Activated CD4-positive, alpha-beta T cell treated with anti-CD3 and anti-CD28 coated beads for 36 hours (primary cell): ENCODE measurements around the gene EFNA5. TPM values are rescaled to one million over a fixed set of nuclear protein-coding genes. Genes with fewer than 3 reads are reported as not detected.

Experiments
- ATAC-seq: fragments of 200-7000 bp; cut with Tn5 transposase; one replicate; pipeline ENCODE4 v1.10.0; 2021; ENCODE audit warnings: mild to moderate bottlenecking, moderate library complexity
- CTCF ChIA-PET: fragments of 350-600 bp; sonication (Branson Sonifier 250); formaldehyde crosslinking; loops from one replicate; lab custom pipeline; 2021; ENCODE audit warnings: antibody characterized with exemption; lab: Charles Lee
- POLR2A ChIA-PET: fragments of 350-600 bp; sonication (Branson Sonifier 250); formaldehyde crosslinking; loops from one replicate; lab custom pipeline; 2021; ENCODE audit warnings: antibody characterized with exemption, inconsistent platforms; lab: Charles Lee
- DNase-seq: peaks from one replicate; pipeline ENCODE4 v3.0.0-alpha.2; 2020
- H3K27ac Mint-ChIP-seq: one replicate; pipeline ENCODE4 v1.8.0; 2021; ENCODE audit warnings: mixed read lengths
- H3K27me3 Mint-ChIP-seq: one replicate; pipeline ENCODE4 v1.8.0; 2021; ENCODE audit warnings: mixed read lengths
- H3K36me3 Mint-ChIP-seq: one replicate; pipeline ENCODE4 v1.8.0; 2021; ENCODE audit warnings: low read depth, mixed read lengths
- H3K4me1 Mint-ChIP-seq: one replicate; pipeline ENCODE4 v1.8.0; 2021; ENCODE audit warnings: mixed read lengths
- H3K4me3 Mint-ChIP-seq: one replicate; pipeline ENCODE4 v1.8.0; 2021; ENCODE audit warnings: mild to moderate bottlenecking, moderate library complexity, mixed read lengths
- H3K9me3 Mint-ChIP-seq: one replicate; pipeline ENCODE4 v1.8.0; 2021; ENCODE audit warnings: low read depth, mixed read lengths
- intact Hi-C, 2 experiments: fragments of 100-400 bp; cut with DNase I in 1 of 2; cut with micrococcal nuclease in 1 of 2; formaldehyde crosslinking; loops; one replicate each; pipeline versions ENCODE4 v1.14.2 to v1.15.1; 2022 to 2024; cut with DNase I, micrococcal nuclease
- total RNA-seq, 2 experiments: library from RNA; stranded (reverse); gene quantifications; one replicate each; pipeline ENCODE4 v1.2.3, GENCODE V29; 2021

Gene EFNA5
- total RNA-seq, 2 experiments from 2014 or later = not detected

DNA sequence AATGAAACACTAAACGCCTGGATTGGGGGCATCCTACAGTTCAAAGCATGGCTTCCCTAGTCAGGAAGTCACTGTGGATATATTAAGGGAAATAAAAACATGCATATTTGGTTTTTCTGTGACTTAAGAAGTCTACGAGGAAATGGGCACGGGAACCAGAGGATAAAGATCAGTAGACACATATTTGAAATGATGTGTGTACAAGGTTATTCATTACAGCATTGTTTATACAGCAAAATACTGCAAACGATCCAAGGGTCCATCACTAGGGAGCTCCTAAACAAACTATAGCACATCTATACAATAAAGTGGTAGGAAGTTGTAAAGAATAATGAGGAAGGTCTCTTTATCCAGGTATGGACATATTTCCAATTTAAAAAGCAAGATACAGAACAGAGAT lies 71.8 kb downstream of the EFNA5 start:
- H3K27me3 Mint-ChIP-seq = peaks cover 10% of the 10 kb centered on the region
- DNase-seq (no peak), ATAC-seq (no peak)
- H3K27ac Mint-ChIP-seq = no peak overlapping the region
- no peaks in the 10 kb centered on the region for H3K36me3 Mint-ChIP-seq
- CTCF ChIA-PET = no interaction called here
- no peaks in the 10 kb centered on the region for H3K4me1 Mint-ChIP-seq
- intact Hi-C loops = no loop called here
- POLR2A ChIA-PET = no interaction called here
- no peak overlapping the region for H3K4me3 Mint-ChIP-seq
- no peaks in the 10 kb centered on the region for H3K9me3 Mint-ChIP-seq

DNA sequence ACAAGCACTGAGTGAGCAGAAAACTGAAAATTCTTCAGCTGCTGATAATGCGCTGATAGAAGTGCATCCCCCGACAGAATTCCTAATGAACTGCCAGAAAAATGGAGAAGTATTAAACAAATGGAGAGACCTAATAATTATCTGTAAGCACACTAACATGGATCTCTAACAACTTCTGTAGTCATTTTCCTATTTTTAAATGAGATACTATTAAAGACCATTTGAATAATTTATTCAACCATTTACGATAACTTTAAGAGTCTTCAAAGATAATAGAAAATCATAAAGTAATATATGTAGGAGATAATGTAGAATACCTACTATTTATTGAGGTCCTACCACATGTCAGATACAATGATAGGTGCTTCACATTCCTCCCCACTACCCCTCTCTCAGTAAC lies 72.9 kb downstream of the EFNA5 start:
- no peaks in the 10 kb centered on the region for H3K4me1 Mint-ChIP-seq
- H3K27ac Mint-ChIP-seq = no peak overlapping the region
- no peak for ATAC-seq
- peaks cover 10% of the 10 kb centered on the region for H3K27me3 Mint-ChIP-seq
- DNase-seq = no peak
- H3K4me3 Mint-ChIP-seq = no peak overlapping the region
- ChIA-PET POLR2A (no interaction called here), CTCF (no interaction called here)
- H3K36me3 Mint-ChIP-seq = no peaks in the 10 kb centered on the region
- intact Hi-C loops = no loop called here
- H3K9me3 Mint-ChIP-seq = no peaks in the 10 kb centered on the region

DNA sequence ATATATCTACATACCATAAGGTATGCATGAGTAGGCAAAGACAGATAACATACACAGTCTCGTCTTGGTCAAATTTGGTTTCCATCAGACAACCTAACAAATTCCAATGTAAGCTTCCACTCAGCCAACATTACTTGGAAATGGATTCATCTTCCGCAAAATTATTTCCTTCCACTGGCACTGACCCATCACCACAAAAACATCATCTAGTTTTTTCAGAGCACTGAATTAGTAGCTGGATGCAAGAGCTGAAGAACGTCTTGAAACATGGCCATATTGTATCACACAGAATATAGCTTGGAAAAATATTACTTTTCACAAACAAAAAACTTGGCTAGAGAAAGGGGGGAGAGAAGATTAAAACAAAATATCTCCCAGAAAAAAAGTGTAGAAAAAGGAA lies 73.5 kb downstream of the EFNA5 start:
- ATAC-seq (no peak), DNase-seq (no peak)
- ChIA-PET POLR2A (no interaction called here), CTCF (interaction anchor here (0.7 kb wide), 1 partner anchor 284 kb away, joined by 3 read pairs; no protein-coding TSS in a partner anchor)
- H3K4me1 Mint-ChIP-seq = no peaks in the 10 kb centered on the region
- H3K27ac Mint-ChIP-seq = no peak overlapping the region
- H3K27me3 Mint-ChIP-seq = peaks cover 10% of the 10 kb centered on the region
- no peaks in the 10 kb centered on the region for H3K9me3 Mint-ChIP-seq
- intact Hi-C loops = no loop called here
- H3K36me3 Mint-ChIP-seq = no peaks in the 10 kb centered on the region
- H3K4me3 Mint-ChIP-seq = no peak overlapping the region

DNA sequence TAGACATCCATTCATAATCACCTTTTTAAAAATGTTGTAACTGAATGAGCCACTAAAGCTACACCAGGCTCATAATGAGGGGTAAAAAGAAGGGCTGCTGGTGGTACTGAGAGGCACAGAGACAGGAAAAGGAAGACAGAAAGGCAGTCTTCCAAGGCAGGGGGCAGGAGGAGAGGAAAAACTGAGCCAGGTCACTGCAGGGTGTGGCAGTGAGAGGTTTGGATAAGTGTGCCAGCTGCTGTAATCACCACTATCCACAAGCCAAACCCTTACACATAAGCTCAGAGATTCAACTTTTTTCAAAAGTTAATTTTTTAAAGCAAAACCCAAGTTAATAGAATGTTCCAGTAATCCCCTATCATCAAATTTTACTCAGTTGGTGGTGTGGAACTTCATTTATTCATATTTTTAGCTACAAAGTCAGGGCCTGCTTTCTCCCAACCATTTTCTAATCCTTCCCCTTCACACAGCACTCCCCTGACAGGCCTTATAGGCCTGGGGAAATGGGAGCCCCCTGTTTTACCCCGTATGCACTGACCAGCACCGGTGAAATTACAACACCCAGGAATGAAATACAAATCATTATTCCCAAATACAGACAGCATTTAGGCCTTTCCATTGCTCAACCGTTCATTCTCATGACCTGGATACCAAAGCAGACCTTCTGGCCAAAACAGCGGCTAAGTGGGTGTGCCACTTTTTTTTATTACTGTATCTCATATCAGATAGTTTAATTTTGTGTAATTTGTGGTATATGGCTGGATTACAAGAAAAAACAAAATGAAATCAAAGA lies 76.3 kb downstream of the EFNA5 start:
- DNase-seq = no peak
- no peaks in the 10 kb centered on the region for H3K36me3 Mint-ChIP-seq
- H3K27ac Mint-ChIP-seq = no peak overlapping the region
- H3K27me3 Mint-ChIP-seq = peaks cover 10% of the 10 kb centered on the region
- CTCF ChIA-PET = interaction anchor here (2.3 kb wide), 1 partner anchor 22 kb away, joined by 8 read pairs; no protein-coding TSS in a partner anchor
- intact Hi-C loops = no loop called here
- H3K9me3 Mint-ChIP-seq = no peaks in the 10 kb centered on the region
- H3K4me1 Mint-ChIP-seq = no peaks in the 10 kb centered on the region
- POLR2A ChIA-PET = no interaction called here
- no peak overlapping the region for H3K4me3 Mint-ChIP-seq
- ATAC-seq = no peak

DNA sequence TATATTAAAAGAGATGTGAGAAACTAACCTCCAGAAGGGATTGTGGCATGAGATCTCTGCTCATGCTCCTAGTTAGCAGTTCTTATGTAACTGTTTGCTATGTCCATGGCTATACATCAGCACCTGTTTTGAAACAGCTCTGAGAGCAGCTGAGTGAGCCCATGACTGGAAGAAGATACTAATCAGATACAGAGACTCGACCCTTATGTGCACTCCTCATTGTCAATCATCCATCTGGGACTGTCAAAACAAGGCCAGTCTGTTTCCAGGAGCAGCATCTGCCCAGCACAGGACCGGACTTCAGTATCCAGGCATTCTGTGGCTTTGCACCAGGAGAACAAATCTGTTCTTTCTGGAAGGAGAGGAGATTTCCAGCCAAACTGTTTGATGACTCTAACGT lies 77.7 kb downstream of the EFNA5 start:
- ATAC-seq (no peak), DNase-seq (no peak)
- CTCF ChIA-PET = interaction anchor here (2.3 kb wide), 1 partner anchor 20 kb away, joined by 8 read pairs; no protein-coding TSS in a partner anchor
- intact Hi-C loops = no loop called here
- H3K9me3 Mint-ChIP-seq = no peaks in the 10 kb centered on the region
- POLR2A ChIA-PET = no interaction called here
- H3K27me3 Mint-ChIP-seq = peaks cover 7% of the 10 kb centered on the region
- no peak overlapping the region for H3K27ac Mint-ChIP-seq
- no peaks in the 10 kb centered on the region for H3K4me1 Mint-ChIP-seq
- H3K4me3 Mint-ChIP-seq = no peak overlapping the region
- H3K36me3 Mint-ChIP-seq = no peaks in the 10 kb centered on the region

DNA sequence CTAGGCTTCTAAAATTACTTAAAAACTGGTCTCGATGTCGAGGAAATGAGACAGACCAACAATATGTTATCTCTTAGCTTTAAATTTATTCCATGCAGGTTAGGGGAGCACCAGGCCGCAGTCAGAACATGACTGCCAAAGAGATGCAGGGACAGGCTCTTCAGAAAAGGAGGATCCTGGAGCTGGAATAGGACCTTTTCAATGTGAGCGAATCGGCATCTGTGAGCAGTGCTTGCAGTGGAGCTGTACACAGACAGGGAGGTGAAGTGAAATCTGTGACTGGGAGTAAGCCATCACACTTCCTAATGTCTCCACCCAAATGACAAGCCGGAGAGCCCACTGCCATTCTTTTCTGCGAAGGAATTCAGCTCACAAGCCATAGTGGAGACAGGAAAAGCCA lies 78.2 kb downstream of the EFNA5 start:
- no peak for DNase-seq
- H3K4me1 Mint-ChIP-seq = no peaks in the 10 kb centered on the region
- no peaks in the 10 kb centered on the region for H3K36me3 Mint-ChIP-seq
- ATAC-seq = no peak
- POLR2A ChIA-PET = no interaction called here
- no peaks in the 10 kb centered on the region for H3K9me3 Mint-ChIP-seq
- H3K4me3 Mint-ChIP-seq = no peak overlapping the region
- intact Hi-C loops = no loop called here
- peaks cover 6% of the 10 kb centered on the region for H3K27me3 Mint-ChIP-seq
- no peak overlapping the region for H3K27ac Mint-ChIP-seq
- CTCF ChIA-PET = interaction anchor here (2.3 kb wide), 1 partner anchor 20 kb away, joined by 8 read pairs; no protein-coding TSS in a partner anchor

DNA sequence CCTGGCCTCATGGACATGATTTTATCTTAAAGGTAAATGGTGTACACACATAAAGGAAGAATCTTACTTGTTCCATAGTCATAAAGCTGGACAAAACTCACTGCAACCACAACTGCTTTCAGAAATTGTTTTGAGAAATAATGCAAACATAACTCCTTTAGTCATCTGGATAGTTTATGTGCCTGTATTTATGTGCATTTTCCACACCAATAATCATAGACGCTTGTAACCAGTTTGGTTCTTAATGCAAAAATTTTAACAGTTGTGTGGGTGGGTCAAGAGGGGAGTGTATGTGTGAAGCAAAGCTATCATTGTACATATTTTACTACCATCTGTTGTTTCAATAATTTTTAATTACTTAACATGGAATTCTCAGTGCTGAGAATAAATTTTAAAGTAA lies 80.1 kb downstream of the EFNA5 start:
- no peak overlapping the region for H3K4me3 Mint-ChIP-seq
- CTCF ChIA-PET = interaction anchor here (0.7 kb wide), 1 partner anchor 117 kb away, joined by 3 read pairs; no protein-coding TSS in a partner anchor

DNA sequence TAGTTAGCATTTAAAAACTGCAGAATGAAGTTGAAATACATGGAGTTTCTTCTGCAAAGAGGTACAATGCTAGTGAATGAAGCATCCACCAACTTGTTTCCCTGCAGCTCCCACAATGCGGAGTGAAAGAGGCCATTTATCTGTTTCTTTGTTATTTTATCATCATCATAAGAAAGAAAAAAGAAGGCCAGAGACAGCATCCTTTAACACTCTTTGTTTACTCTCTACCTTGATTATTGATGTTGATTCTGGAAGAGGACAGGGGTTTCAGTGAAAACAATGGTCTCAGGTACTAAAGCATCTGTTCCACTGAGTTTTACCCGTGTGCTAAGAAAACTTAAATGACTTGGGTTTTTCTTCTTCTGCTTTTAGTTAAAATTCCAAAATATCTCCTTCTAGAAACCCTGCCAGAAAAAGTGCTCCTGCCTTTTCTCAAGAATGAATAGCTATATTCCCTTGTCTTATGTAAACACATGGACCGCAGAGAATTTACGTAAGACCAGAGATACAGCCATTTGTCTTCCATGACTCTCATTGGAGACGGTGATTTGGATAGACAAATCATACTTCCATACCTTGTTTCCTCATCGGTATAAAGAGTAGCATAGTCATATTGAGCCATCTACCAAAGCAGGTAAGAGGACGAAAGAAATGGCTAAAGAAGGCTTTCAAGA lies 81.1 kb downstream of the EFNA5 start:
- H3K9me3 Mint-ChIP-seq = no peaks in the 10 kb centered on the region

More for the DNA sequence above, 80.1 kb downstream of the EFNA5 start:
- no peak for ATAC-seq
- POLR2A ChIA-PET = no interaction called here
- DNase-seq = no peak
- Mint-ChIP-seq H3K27ac (no peak overlapping the region), H3K27me3 (peaks cover 2% of the 10 kb centered on the region), H3K9me3 (no peaks in the 10 kb centered on the region), H3K36me3 (no peaks in the 10 kb centered on the region), H3K4me1 (no peaks in the 10 kb centered on the region)
- intact Hi-C loops = no loop called here

DNA sequence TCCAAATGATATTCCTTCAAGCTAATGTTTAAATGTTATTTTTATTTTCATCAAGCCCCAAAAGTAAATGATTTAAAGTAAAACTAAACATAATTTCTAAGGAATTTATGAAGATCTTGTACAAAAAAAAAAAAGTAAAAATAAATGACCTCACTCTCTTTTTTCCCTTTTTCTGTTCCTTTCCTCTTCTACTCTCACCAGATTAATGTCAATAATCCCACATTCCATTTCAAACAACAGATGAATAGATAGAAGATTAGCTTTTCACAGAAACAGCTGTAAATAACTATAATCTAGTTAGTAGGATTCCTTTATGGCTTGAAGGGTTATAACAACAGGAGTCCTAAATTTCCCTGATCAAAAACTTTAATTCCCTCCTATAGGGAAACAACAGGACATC lies 88.1 kb downstream of the EFNA5 start:
- Mint-ChIP-seq H3K4me1 (no peaks in the 10 kb centered on the region), H3K27me3 (peaks cover 4% of the 10 kb centered on the region), H3K36me3 (no peaks in the 10 kb centered on the region), H3K9me3 (no peaks in the 10 kb centered on the region), H3K27ac (no peak overlapping the region), H3K4me3 (no peak overlapping the region)
- intact Hi-C loops = no loop called here
- ATAC-seq (no peak), DNase-seq (no peak)
- POLR2A ChIA-PET = no interaction called here
- CTCF ChIA-PET = interaction anchor here (1.9 kb wide), 1 partner anchor 11 kb away, joined by 8 read pairs; no protein-coding TSS in a partner anchor

More for the DNA sequence above, 81.1 kb downstream of the EFNA5 start:
- no peak overlapping the region for H3K27ac Mint-ChIP-seq
- intact Hi-C loops = no loop called here
- no peaks in the 10 kb centered on the region for H3K36me3 Mint-ChIP-seq
- ATAC-seq (no peak), DNase-seq (no peak)
- no peaks in the 10 kb centered on the region for H3K4me1 Mint-ChIP-seq
- no peak overlapping the region for H3K4me3 Mint-ChIP-seq
- H3K27me3 Mint-ChIP-seq = peaks cover 4% of the 10 kb centered on the region
- ChIA-PET POLR2A (no interaction called here), CTCF (interaction anchor here (0.7 kb wide), 1 partner anchor 116 kb away, joined by 3 read pairs; no protein-coding TSS in a partner anchor)

DNA sequence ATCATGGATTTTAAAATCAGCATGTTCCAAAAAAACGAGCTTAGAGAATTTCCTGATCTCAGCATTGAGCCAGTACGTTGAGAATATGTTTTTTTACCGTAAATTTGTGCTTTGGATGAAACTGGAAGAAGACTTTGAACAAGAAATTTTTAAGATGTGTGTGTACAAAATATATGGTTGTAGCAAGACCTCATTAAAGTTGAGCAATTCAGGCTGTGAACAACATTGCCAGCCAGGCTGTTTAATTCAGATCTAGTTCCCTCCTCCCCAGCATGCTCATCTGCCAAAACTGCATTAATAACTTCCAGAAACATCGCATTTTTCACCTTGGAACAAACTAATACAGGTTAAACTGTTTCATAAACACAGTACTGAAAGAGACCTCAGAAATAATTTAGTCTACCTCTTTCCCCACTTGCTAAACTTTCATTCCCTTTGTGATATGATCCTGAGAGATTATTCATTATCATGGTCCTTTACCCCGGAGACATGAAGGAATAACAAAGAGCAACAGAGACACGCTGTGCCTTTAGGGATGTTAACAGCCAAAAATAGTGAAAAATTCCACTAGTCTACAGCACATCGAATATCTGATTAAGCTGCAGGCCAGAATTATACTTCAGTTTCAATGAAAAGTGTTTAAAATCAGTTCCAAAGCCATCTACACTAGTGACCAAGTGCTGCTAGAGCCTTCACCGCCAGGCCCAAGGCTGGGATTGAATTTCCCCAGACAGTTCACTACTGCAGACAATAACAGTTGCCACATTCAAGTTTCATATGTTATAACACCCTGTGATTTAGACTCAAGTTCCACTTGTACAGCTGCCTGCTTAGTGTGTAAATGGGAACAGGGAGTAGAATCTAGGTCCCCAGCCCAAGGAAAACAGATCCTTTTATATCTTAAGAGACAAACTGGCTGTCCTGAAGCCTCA lies 89.6 kb downstream of the EFNA5 start:
- Mint-ChIP-seq H3K27ac (no peak overlapping the region), H3K36me3 (no peaks in the 10 kb centered on the region), H3K4me3 (no peak overlapping the region), H3K27me3 (peaks cover 4% of the 10 kb centered on the region), H3K9me3 (no peaks in the 10 kb centered on the region), H3K4me1 (no peaks in the 10 kb centered on the region)
- intact Hi-C loops = no loop called here
- ATAC-seq = no peak
- ChIA-PET POLR2A (no interaction called here), CTCF (interaction anchor here (1.9 kb wide), 1 partner anchor 9 kb away, joined by 8 read pairs; no protein-coding TSS in a partner anchor)
- no peak for DNase-seq

DNA sequence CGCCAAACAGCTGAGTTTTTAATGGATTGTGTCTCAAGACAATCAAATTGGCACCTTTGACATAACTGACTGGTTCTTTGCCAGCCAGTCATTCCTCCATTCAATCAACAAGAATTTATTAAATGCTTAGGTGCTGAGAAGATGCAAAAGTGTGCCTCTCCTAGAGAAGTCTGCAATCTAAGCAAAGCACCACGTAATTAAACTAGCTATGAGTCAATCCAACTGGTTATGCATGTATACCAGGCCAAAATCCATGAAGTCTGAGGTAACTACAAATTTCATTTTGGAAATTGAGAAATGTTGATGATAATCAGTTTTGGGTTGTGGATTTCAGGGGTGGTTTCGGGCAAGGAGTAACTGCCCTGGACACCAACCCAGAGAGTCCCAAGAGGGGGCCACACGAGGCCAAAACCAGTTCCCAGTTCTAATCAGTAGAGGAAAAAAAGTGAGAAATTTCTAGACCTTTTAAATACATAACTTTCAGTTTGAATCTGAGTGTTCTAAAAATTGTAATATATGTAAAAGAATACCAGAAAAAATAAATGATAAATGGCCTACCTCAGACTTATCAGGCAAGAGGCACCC lies 92.6 kb downstream of the EFNA5 start:
- no peak overlapping the region for H3K27ac Mint-ChIP-seq
- no peaks in the 10 kb centered on the region for H3K9me3 Mint-ChIP-seq
- DNase-seq (no peak), ATAC-seq (no peak)
- CTCF ChIA-PET = no interaction called here
- H3K36me3 Mint-ChIP-seq = no peaks in the 10 kb centered on the region
- POLR2A ChIA-PET = no interaction called here
- H3K4me3 Mint-ChIP-seq = no peak overlapping the region
- H3K4me1 Mint-ChIP-seq = no peaks in the 10 kb centered on the region
- intact Hi-C loops = no loop called here
- peaks cover 3% of the 10 kb centered on the region for H3K27me3 Mint-ChIP-seq
